GM12878 (cell line): ENCODE results near the gene DVL2. TPM values are rescaled to one million over a fixed set of nuclear protein-coding genes. Genes with fewer than 3 reads are reported as not detected.

Experiments
- ATAC-seq: fragments of 200-7000 bp; cut with Tn5 transposase; 3 replicates; pipeline ENCODE4 v1.9.1; 2020; ENCODE audit warnings: mild to moderate bottlenecking, moderate library complexity
- BruUV-seq: library from RNA; stranded (reverse); fragments of 400-500 nt; replicated peaks from 2 replicates; lab custom pipeline; 2021; lab: Mats Ljungman, UMichigan
- CTCF ChIA-PET: fragments of 300-600 bp; sonication (Branson Sonifier 250); formaldehyde crosslinking; extraction: SDS; loops from one replicate; lab custom pipeline; 2021; ENCODE audit warnings: inconsistent platforms; lab: Yijun Ruan, JAX
- POLR2A ChIA-PET: fragments of 350-600 bp; formaldehyde crosslinking; extraction: SDS; loops from one replicate; lab custom pipeline; 2021; ENCODE audit warnings: inconsistent platforms; lab: Charles Lee
- RAD21 ChIA-PET: fragments of 300-600 bp; sonication (Branson Sonifier 250); formaldehyde crosslinking; loops from one replicate; lab custom pipeline; 2023; ENCODE audit warnings: antibody characterized with exemption; ENCODE audit not compliant: unreplicated experiment; lab: Charles Lee
- SMC1A ChIA-PET: fragments of 300-600 bp; sonication (Branson Sonifier 250); formaldehyde crosslinking; loops from one replicate; lab custom pipeline; 2023; ENCODE audit not compliant: unreplicated experiment, uncharacterized antibody; lab: Charles Lee
- DNase-seq: peaks from one replicate; pipeline ENCODE4 v3.0.0-alpha.2; 2011; ENCODE audit warnings: low read depth, low spot score
- FAIRE-seq: peaks from 3 replicates; lab custom pipeline; 2011; peaks lifted over from hg19 to GRCh38; lab: Jason Lieb, UNC
- H2AFZ ChIP-seq: 2 replicates; pipeline ENCODE4 v1.6.0; 2011; ENCODE audit warnings: low read depth, low read length, control low read depth; ENCODE audit not compliant: control insufficient read depth
- H3K27ac ChIP-seq: 2 replicates; pipeline ENCODE4 v1.5.1; 2011; ENCODE audit warnings: control low read depth; ENCODE audit not compliant: control insufficient read depth, insufficient read depth
- H3K27me3 ChIP-seq, 2 experiments: replicated peaks in 1 of 2; 2 replicates each; pipeline versions ENCODE4 v1.6.0 to v1.6.1; 2011; ENCODE audit warnings: low read length in 1 of 2; ENCODE audit not compliant: control insufficient read depth in 2 of 2, insufficient read depth in 2 of 2
- H3K36me3 ChIP-seq, 2 experiments: 2 replicates each; pipeline ENCODE4 v1.5.1; 2011; ENCODE audit warnings: low read length in 1 of 2; ENCODE audit not compliant: control insufficient read depth in 2 of 2, insufficient read depth in 2 of 2
- H3K4me1 ChIP-seq: 2 replicates; pipeline ENCODE4 v1.6.1; 2011; ENCODE audit warnings: mild to moderate bottlenecking, low read length, moderate library complexity, mixed read lengths; ENCODE audit not compliant: control insufficient read depth, insufficient read depth
- H3K4me2 ChIP-seq: 2 replicates; pipeline ENCODE4 v1.6.0; 2011; ENCODE audit warnings: control low read depth; ENCODE audit not compliant: control insufficient read depth, insufficient read depth
- H3K4me3 ChIP-seq: fragments of 200-600 bp; sonication (generic); 2 replicates; pipeline ENCODE4 v1.5.1; 2016
- H3K79me2 ChIP-seq: 2 replicates; pipeline ENCODE4 v1.6.0; 2011; ENCODE audit warnings: low read length; ENCODE audit not compliant: control insufficient read depth, insufficient read depth
- H3K9ac ChIP-seq: 2 replicates; pipeline ENCODE4 v1.8.0; 2011; ENCODE audit warnings: low read length, control low read depth, mixed read lengths; ENCODE audit not compliant: control insufficient read depth, insufficient read depth
- H3K9me3 ChIP-seq: replicated peaks from 3 replicates; pipeline ENCODE4 v1.5.1; 2011; ENCODE audit warnings: mild to moderate bottlenecking, low read length; ENCODE audit not compliant: control insufficient read depth, insufficient read depth
- H4K20me1 ChIP-seq: 2 replicates; pipeline ENCODE4 v1.6.0; 2011; ENCODE audit not compliant: control insufficient read depth, insufficient read depth
- BMI1 ChIP-seq: fragments of 450-650 bp; IDR thresholded peaks from 2 replicates; pipeline ENCODE4 v1.6.1; 2016; ENCODE audit warnings: mild to moderate bottlenecking, moderate library complexity, borderline replicate concordance
- FOXM1 ChIP-seq: IDR thresholded peaks from 2 replicates; pipeline ENCODE4 v1.6.1; 2012; ENCODE audit warnings: low read depth, mild to moderate bottlenecking, inconsistent platforms, low read length, moderate library complexity
- KDM1A ChIP-seq: fragments of 200-600 bp; sonication (generic); IDR thresholded peaks from 2 replicates; pipeline ENCODE4 v1.6.1; 2016; ENCODE audit warnings: borderline replicate concordance
- MTA3 ChIP-seq: IDR thresholded peaks from 2 replicates; pipeline ENCODE4 v1.6.1; 2012; ENCODE audit warnings: low read length, inconsistent platforms, borderline replicate concordance
- NR2F1 ChIP-seq: fragments of 450-650 bp; conservative IDR thresholded peaks from 2 replicates; pipeline ENCODE4 v1.6.1; 2017; ENCODE audit warnings: mild to moderate bottlenecking
- POLR2A ChIP-seq: IDR thresholded peaks from 2 replicates; pipeline ENCODE4 v1.6.1; 2011; ENCODE audit warnings: low read depth, mild to moderate bottlenecking, low read length
- SMARCA5 ChIP-seq: fragments of 450-650 bp; IDR thresholded peaks from 2 replicates; pipeline ENCODE4 v1.6.1; 2017; ENCODE audit warnings: mild to moderate bottlenecking
- WGBS: methylation state at CpG from one replicate; pipeline ENCODE4 v1.1.6; 2016; ENCODE audit warnings: low lambda C conversion rate; ENCODE audit not compliant: insufficient replicate concordance, insufficient coverage; ENCODE audit errors: missing lambda C conversion rate; 5-methylcytosine and 5-hydroxymethylcytosine counted together
- in situ Hi-C: fragments of 300-500 bp; cut with MboI; formaldehyde crosslinking; loops from 9 replicates; pipeline ENCODE4 v1.14.3; 2018; ENCODE audit warnings: mixed read lengths
- intact Hi-C: fragments of 100-400 bp; cut with micrococcal nuclease; formaldehyde crosslinking; loops from one replicate; pipeline ENCODE4 v1.14.2; 2022; ENCODE audit not compliant: unreplicated experiment
- polyA plus RNA-seq, 11 experiments: library from polyadenylated mRNA; depleted of rRNA in 4 of 11; unstranded in 6 of 11; stranded (reverse) in 5 of 11; fragments of >200 nt; fragmentation: Nextera tagmentation in 4 of 11; fragmentation: Illumina TruSeq in 1 of 11; extraction: Ambion mirVana in 4 of 11; extraction: Trizol in 1 of 11; gene quantifications; 1 replicate in 1 of 11; 2 replicates in 10 of 11; pipeline versions ENCODE4 v1.2.1 to v1.2.3, GENCODE V29; 2011 to 2016; ENCODE audit warnings: inconsistent platforms in 2 of 11, missing spikeins in 2 of 11, low read depth in 1 of 11
- total RNA-seq, 4 experiments: library from RNA; depleted of rRNA in 3 of 4; stranded (reverse); fragments of >200 nt in 3 of 4; fragmentation: Illumina TruSeq in 1 of 4; extraction: Trizol in 1 of 4; gene quantifications; 2 replicates each; pipeline versions ENCODE4 v1.2.1 to v1.2.3, GENCODE V29; 2013 to 2021
- TF ChIP-seq, protein P1 (sequence below): fragments of 450-650 bp; formaldehyde crosslinking; IDR thresholded peaks from 2 replicates; pipeline ENCODE4 v1.4.0; 2020; ENCODE audit warnings: mild to moderate bottlenecking, moderate library complexity
- TF ChIP-seq, protein P2 (sequence below): IDR thresholded peaks from 2 replicates; pipeline ENCODE4 v1.6.1; 2012; ENCODE audit warnings: low read depth, low read length, improper control_type of control experiment
- TF ChIP-seq, protein P3 (sequence below): IDR thresholded peaks from 2 replicates; pipeline ENCODE4 v1.6.1; 2011; ENCODE audit warnings: low read depth, low read length, improper control_type of control experiment, borderline replicate concordance
- TF ChIP-seq, protein P4 (sequence below): fragments of 450-650 bp; IDR thresholded peaks from 2 replicates; pipeline ENCODE4 v1.6.1; 2016; ENCODE audit warnings: mild to moderate bottlenecking
- TF ChIP-seq, protein P5 (sequence below), 3 experiments: IDR thresholded peaks in 2 of 3; conservative IDR thresholded peaks in 1 of 3; 2 replicates each; pipeline ENCODE4 v1.5.1; 2011; ENCODE audit warnings: low read depth in 3 of 3, low read length in 3 of 3, mild to moderate bottlenecking in 3 of 3, control low read depth in 2 of 3, moderate library complexity in 2 of 3, inconsistent platforms in 1 of 3, mixed read lengths in 1 of 3; ENCODE audit not compliant: control insufficient read depth in 2 of 3, insufficient read depth in 1 of 3; ENCODE audit errors: extremely low read depth in 1 of 3

Gene DVL2
- total and polyA plus RNA-seq, 10 of the 15 experiments (the other 5 are each of a cell fraction or from before 2014, with no cell fraction given), result 0.97 to 44.8 (median 23.2) TPM

DNA sequence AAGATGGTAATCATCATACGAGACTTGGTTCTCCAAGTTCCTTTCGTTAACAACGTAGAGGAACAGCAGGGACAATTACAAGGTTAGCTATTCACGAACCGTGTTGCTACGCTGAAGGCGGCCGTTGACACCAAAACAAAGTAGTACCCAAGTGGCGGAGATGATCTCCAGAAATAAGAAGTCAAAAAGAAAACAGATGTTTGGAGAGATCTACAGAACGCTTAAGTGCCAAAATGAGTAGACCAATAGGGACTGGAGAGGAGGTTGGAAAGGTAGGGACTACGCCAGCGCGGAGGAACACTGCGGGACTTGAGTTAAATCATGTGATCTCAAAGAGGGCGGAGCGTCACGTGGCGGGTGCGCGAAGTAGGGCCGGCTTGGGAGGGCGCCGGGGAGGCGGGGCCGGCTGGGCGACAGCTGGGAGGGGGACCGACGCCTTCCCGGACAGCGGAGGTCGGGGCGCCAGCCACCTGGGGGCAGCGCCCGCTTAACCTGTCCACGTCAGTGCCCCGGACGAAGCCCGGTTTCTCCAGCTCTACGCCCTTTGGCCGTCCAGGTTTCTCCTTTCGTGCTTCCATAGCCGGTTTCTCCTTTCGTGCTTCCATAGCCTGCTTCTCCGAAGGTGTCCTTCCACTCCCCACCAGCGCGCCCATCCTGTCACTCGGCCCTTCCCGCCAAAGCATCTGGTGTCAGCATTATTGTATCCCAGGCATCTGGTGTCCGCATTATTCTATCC lies 8.6 kb upstream of the DVL2 start:
- Histone ChIP-seq H3K36me3 (peaks cover 10 to 19% of the 10 kb centered on the region in 2 experiments; a peak in 3 of 4 replicates), H3K79me2 (peaks cover 43% of the 10 kb centered on the region), H3K27me3 (no peaks in the 10 kb centered on the region), H3K9me3 (no peaks in the 10 kb centered on the region), H3K9ac (peak overlapping the region; percentile 93), H3K4me3 (peak overlapping the region; percentile 83), H3K4me1 (peaks cover 16% of the 10 kb centered on the region), H3K27ac (peak overlapping the region; percentile 67), H2AFZ (peak overlapping the region; percentile 70), H3K4me2 (peak overlapping the region; percentile 88), H4K20me1 (no peaks in the 10 kb centered on the region)
- DNase-seq (peak; percentile 81), FAIRE-seq (peak; percentile 93), ATAC-seq (peak; percentile 56)
- ChIA-PET POLR2A (interaction anchor here (0.9 to 7.3 kb wide), 7 partner anchors 7 to 204 kb away, joined by 3 to 99 read pairs (median 8); partner anchors contain the start of genes ACADVL, CTDNEP1, DLG4 and DVL2), SMC1A (interaction anchor here (1.0 to 4.3 kb wide), 5 partner anchors 8 to 94 kb away, joined by 3 to 34 read pairs (median 5); partner anchors contain the start of genes ACADVL, ACAP1, CTDNEP1 and DLG4), RAD21 (interaction anchor here (1.0 to 6.3 kb wide), 6 partner anchors 8 to 109 kb away, joined by 3 to 51 read pairs (median 6); partner anchors contain the start of genes ACADVL, ACAP1, CTDNEP1 and DLG4), CTCF (interaction anchor here (0.7 to 6.0 kb wide), 3 partner anchors 10 to 197 kb away, joined by 3 to 70 read pairs (median 6); partner anchors contain the start of genes ACADVL and DLG4)
- in situ Hi-C loops, result no loop called here
- intact Hi-C loops, result loop anchor here (1.0 to 5.0 kb wide), 2 partner anchors 7 to 64 kb away; partner anchors contain the start of gene EIF5A
- no TSS peak for BruUV-seq
- WGBS, result 9% methylated on average over 49 of the region's 49 CpGs
- TF ChIP-seq KDM1A (no peak), FOXM1 (peak; percentile 77; the same call in 1 of the 2 replicates), SMARCA5 (0 out of 2 replicates have a peak, but pooled peaks have one; percentile 8), POLR2A (peak; percentile 65), BMI1 (no peak), MTA3 (peak; percentile 82; the same call in 1 of the 2 replicates), NR2F1 (peak; percentile 47; the same call in 1 of the 2 replicates)
- TF ChIP-seq, protein P1, sequence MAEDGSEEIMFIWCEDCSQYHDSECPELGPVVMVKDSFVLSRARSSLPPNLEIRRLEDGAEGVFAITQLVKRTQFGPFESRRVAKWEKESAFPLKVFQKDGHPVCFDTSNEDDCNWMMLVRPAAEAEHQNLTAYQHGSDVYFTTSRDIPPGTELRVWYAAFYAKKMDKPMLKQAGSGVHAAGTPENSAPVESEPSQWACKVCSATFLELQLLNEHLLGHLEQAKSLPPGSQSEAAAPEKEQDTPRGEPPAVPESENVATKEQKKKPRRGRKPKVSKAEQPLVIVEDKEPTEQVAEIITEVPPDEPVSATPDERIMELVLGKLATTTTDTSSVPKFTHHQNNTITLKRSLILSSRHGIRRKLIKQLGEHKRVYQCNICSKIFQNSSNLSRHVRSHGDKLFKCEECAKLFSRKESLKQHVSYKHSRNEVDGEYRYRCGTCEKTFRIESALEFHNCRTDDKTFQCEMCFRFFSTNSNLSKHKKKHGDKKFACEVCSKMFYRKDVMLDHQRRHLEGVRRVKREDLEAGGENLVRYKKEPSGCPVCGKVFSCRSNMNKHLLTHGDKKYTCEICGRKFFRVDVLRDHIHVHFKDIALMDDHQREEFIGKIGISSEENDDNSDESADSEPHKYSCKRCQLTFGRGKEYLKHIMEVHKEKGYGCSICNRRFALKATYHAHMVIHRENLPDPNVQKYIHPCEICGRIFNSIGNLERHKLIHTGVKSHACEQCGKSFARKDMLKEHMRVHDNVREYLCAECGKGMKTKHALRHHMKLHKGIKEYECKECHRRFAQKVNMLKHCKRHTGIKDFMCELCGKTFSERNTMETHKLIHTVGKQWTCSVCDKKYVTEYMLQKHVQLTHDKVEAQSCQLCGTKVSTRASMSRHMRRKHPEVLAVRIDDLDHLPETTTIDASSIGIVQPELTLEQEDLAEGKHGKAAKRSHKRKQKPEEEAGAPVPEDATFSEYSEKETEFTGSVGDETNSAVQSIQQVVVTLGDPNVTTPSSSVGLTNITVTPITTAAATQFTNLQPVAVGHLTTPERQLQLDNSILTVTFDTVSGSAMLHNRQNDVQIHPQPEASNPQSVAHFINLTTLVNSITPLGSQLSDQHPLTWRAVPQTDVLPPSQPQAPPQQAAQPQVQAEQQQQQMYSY (CRISPR knock-in tag), result no peak
- TF ChIP-seq, protein P2, sequence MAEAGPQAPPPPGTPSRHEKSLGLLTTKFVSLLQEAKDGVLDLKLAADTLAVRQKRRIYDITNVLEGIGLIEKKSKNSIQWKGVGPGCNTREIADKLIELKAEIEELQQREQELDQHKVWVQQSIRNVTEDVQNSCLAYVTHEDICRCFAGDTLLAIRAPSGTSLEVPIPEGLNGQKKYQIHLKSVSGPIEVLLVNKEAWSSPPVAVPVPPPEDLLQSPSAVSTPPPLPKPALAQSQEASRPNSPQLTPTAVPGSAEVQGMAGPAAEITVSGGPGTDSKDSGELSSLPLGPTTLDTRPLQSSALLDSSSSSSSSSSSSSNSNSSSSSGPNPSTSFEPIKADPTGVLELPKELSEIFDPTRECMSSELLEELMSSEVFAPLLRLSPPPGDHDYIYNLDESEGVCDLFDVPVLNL, result no peak
- TF ChIP-seq, protein P3, sequence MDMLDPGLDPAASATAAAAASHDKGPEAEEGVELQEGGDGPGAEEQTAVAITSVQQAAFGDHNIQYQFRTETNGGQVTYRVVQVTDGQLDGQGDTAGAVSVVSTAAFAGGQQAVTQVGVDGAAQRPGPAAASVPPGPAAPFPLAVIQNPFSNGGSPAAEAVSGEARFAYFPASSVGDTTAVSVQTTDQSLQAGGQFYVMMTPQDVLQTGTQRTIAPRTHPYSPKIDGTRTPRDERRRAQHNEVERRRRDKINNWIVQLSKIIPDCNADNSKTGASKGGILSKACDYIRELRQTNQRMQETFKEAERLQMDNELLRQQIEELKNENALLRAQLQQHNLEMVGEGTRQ, result peak; percentile 97
- TF ChIP-seq, protein P4, sequence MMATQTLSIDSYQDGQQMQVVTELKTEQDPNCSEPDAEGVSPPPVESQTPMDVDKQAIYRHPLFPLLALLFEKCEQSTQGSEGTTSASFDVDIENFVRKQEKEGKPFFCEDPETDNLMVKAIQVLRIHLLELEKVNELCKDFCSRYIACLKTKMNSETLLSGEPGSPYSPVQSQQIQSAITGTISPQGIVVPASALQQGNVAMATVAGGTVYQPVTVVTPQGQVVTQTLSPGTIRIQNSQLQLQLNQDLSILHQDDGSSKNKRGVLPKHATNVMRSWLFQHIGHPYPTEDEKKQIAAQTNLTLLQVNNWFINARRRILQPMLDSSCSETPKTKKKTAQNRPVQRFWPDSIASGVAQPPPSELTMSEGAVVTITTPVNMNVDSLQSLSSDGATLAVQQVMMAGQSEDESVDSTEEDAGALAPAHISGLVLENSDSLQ, result peak; percentile 38; the same call in 1 of the 2 replicates
- TF ChIP-seq, protein P5, sequence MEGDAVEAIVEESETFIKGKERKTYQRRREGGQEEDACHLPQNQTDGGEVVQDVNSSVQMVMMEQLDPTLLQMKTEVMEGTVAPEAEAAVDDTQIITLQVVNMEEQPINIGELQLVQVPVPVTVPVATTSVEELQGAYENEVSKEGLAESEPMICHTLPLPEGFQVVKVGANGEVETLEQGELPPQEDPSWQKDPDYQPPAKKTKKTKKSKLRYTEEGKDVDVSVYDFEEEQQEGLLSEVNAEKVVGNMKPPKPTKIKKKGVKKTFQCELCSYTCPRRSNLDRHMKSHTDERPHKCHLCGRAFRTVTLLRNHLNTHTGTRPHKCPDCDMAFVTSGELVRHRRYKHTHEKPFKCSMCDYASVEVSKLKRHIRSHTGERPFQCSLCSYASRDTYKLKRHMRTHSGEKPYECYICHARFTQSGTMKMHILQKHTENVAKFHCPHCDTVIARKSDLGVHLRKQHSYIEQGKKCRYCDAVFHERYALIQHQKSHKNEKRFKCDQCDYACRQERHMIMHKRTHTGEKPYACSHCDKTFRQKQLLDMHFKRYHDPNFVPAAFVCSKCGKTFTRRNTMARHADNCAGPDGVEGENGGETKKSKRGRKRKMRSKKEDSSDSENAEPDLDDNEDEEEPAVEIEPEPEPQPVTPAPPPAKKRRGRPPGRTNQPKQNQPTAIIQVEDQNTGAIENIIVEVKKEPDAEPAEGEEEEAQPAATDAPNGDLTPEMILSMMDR (IDR thresholded peaks at IDR 0.05 in 2 of 3, conservative IDR thresholded peaks at IDR 0.05 in 1 of 3; ENCODE audit: control insufficient read depth in 2 of 3, extremely low read depth in 1 of 3, insufficient read depth in 1 of 3, low read depth in 3 of 3, low read length in 3 of 3), result peak in 1 of 3 experiments; percentile 10; a peak in 1 of 6 replicates
